Kidney (tissue), 14 donors: ENCODE results near the gene NGDN. TPM values are rescaled to one million over a fixed set of nuclear protein-coding genes. Genes with fewer than 3 reads are reported as not detected.
A peak's percentile ranks its signal among the peaks of the same experiment; 100 is the strongest.

Source experiments
- DNase-seq, 5 donors: peaks; one replicate each; pipeline ENCODE4 v3.0.0-alpha.2; 2013 to 2020
- FAIRE-seq: peaks from 2 replicates; lab custom pipeline; 2012; peaks lifted over from hg19 to GRCh38; lab: Jason Lieb, UNC
- H3K27ac ChIP-seq, 2 donors: one replicate each; pipeline ENCODE4 v1.7.0; 2013; ENCODE audit warnings: low read depth in 2 of 2, low read length in 2 of 2, inconsistent platforms in 1 of 2
- H3K27me3 ChIP-seq: one replicate; pipeline ENCODE4 v1.7.1; 2013; ENCODE audit warnings: low read length, inconsistent platforms; ENCODE audit not compliant: control insufficient read depth, insufficient read depth
- H3K36me3 ChIP-seq, 3 donors: one replicate each; pipeline versions ENCODE4 v1.7.0 to v1.7.1; 2013; ENCODE audit warnings: low read length in 3 of 3, control low read depth in 1 of 3, inconsistent platforms in 1 of 3; ENCODE audit not compliant: insufficient read depth in 3 of 3, control insufficient read depth in 2 of 3
- H3K4me1 ChIP-seq, 3 donors: one replicate each; pipeline versions ENCODE4 v1.7.0 to v1.7.1; 2013; ENCODE audit warnings: low read length in 3 of 3, inconsistent platforms in 1 of 3, low read depth in 1 of 3; ENCODE audit not compliant: control insufficient read depth in 2 of 3, insufficient read depth in 2 of 3
- H3K4me3 ChIP-seq, 3 donors: one replicate each; pipeline versions ENCODE4 v1.7.0 to v1.8.1; 2013; ENCODE audit warnings: low read length in 3 of 3, control low read depth in 1 of 3, inconsistent platforms in 1 of 3
- H3K9ac ChIP-seq, 3 donors: one replicate each; pipeline versions ENCODE4 v1.7.0 to v1.7.1; 2013; ENCODE audit warnings: low read length in 3 of 3, control low read depth in 1 of 3, inconsistent platforms in 1 of 3
- H3K9me3 ChIP-seq, 3 donors: one replicate each; pipeline versions ENCODE4 v1.7.0 to v1.7.1; 2013; ENCODE audit warnings: low read length in 3 of 3, control low read depth in 1 of 3, inconsistent platforms in 1 of 3; ENCODE audit not compliant: control insufficient read depth in 2 of 3, insufficient read depth in 1 of 3
- CTCF ChIP-seq: IDR thresholded peaks from 3 replicates; pipeline ENCODE4 v1.5.1; 2012; ENCODE audit warnings: mild to moderate bottlenecking, moderate library complexity, borderline replicate concordance; ENCODE audit not compliant: insufficient read depth; ENCODE audit errors: extremely low read depth
- intact Hi-C: fragments of 100-400 bp; cut with DNase I; formaldehyde crosslinking; loops from one replicate; pipeline ENCODE4 v1.11.1; 2022
- polyA plus RNA-seq: library from polyadenylated mRNA; stranded (reverse); fragments of 350-450 nt; fragmentation: Illumina TruSeq; extraction: RNeasy Lipid Tissue Mini Kit (QIAGEN cat#74804); gene quantifications from one replicate; pipeline ENCODE4 v1.2.3, GENCODE V29; 2014; ENCODE audit warnings: low read depth, low replicate concordance; ENCODE audit not compliant: insufficient read depth
- total RNA-seq: library from RNA; stranded (reverse); fragmentation: NEBNext Ultra II Directional; extraction: Animal tissue kit (Norgen Biotek cat#: 25700); gene quantifications from one replicate; pipeline ENCODE4 v1.2.1, GENCODE V29; 2021
- donor health status: control.
- donor health status: control.
- donor health status: control.
- donor health status: control.
- donor health status: control.
- donor health status: DM: yes; HTN: yes; CAD: no.
- donor health status: Normal renal cell carcinoma (clear cell type).

Gene NGDN
- total and polyA plus RNA-seq, 2 donors from 2014 or later, result 35.6 to 37.6 TPM

- Histone ChIP-seq H3K9me3 (no peaks in the 10 kb centered on the region), H3K9ac (no peak overlapping the region), H3K27me3 (no peaks in the 10 kb centered on the region), H3K36me3 (no peaks in the 10 kb centered on the region), H3K4me1 (peaks cover 0 to 11% (median 0%) of the 10 kb centered on the region in 3 donors), H3K27ac (no peak overlapping the region), H3K4me3 (no peak overlapping the region)
- peak in 1 of 5 donors; percentile 28 for DNase-seq
- intact Hi-C loops, result no loop called here
- no peak for TF ChIP-seq CTCF
- FAIRE-seq, result no peak
These were observed 26.7 kb upstream of the NGDN start for GRCh38 chr14:23442721-23443356.

DNA sequence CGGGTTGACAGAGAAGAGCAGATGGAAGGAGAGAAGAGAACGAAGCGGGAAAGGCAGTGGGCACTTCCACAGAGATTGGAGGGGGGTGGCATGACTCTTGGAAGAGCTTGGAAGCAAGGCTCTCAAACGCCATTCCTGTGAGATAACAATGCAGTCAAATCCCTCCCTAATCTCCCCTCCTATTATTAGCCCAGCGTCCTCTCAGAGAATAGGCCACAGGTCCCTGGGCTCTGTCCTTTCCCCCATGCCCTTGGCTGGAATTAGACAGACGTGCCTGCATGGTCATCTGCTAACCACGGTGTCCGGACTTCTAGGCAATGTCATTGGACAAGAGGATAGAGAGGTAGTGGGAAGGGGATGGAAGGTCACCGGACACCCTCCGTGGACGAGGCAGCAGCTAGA, 26.1 kb upstream of the NGDN start:
- peaks cover 0 to 11% (median 0%) of the 10 kb centered on the region in 3 donors for H3K4me1 ChIP-seq
- DNase-seq (no peak), FAIRE-seq (no peak)
- TF ChIP-seq CTCF, result no peak
- no peaks in the 10 kb centered on the region for H3K27me3 ChIP-seq
- H3K9ac ChIP-seq, result no peak overlapping the region
- no peaks in the 10 kb centered on the region for H3K9me3 ChIP-seq
- H3K36me3 ChIP-seq, result no peaks in the 10 kb centered on the region
- no peak overlapping the region for H3K4me3 ChIP-seq
- intact Hi-C loops, result no loop called here
- H3K27ac ChIP-seq, result no peak overlapping the region

DNA sequence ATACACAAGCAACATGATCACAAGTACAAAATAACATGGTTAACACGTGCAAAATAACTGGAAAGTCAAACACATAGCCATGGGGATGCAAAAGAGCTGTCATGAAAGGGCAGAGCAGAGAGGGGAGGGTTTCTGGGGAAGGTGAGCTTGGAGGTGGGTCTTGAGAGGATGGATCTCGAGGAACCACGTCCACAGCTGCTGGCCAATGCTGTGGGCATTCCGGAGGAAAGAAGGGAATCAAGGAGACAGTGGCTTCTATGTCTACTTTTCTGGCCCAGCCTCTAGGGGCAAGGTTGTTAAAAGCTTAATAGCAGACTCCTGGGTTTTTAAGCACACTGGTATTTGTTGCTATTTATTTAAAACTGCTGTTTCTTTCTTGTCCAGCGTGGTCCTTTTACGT, 25.6 kb upstream of the NGDN start:
- DNase-seq (no peak), FAIRE-seq (no peak)
- H3K4me1 ChIP-seq, result peaks cover 0 to 11% (median 0%) of the 10 kb centered on the region in 3 donors
- H3K4me3 ChIP-seq, result no peak overlapping the region
- no peaks in the 10 kb centered on the region for H3K9me3 ChIP-seq
- H3K36me3 ChIP-seq, result no peaks in the 10 kb centered on the region
- no peaks in the 10 kb centered on the region for H3K27me3 ChIP-seq
- no peak for TF ChIP-seq CTCF
- no peak overlapping the region for H3K27ac ChIP-seq
- intact Hi-C loops, result no loop called here
- H3K9ac ChIP-seq, result no peak overlapping the region
